HG02610 (cell line): ENCODE data around the gene TSTD1.
"Not testable (repeated sequence)": the region's sequence is repeated elsewhere in the genome, so short reads cannot be mapped to it uniquely, and the experiment has no call there.

Experiments used
- ATAC-seq: cut with Tn5 transposase; IDR thresholded peaks from one replicate; pipeline ENCODE4 v1.9.1; 2021; ENCODE audit warnings: mild to moderate bottlenecking, moderate library complexity; ENCODE audit not compliant: unreplicated experiment

TSTD1 gene

DNA sequence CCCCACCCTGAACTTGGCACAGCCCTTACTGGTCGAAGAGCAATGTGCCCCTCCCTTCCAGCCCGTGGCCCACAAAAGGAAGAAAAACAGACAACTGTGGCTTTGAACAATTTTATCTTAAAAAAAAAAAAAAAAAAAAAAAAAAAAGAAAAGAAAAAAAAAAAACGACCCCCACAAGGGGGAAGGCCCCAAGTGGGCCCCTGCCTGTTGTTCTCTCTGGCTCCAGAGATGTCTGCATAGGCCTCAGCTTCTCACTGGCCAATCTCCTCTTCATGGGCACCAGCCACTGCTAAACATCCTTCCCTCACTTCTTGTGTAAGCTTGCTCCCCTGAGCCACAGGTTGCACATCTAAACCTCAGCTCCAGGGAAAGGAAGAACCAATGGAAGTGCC lies 386 bp upstream of the TSTD1 start:
- no peak for ATAC-seq

- ATAC-seq, result no peak
These were observed 872 bp downstream of the TSTD1 start for GRCh38 chr1:161037661-161038522.

DNA sequence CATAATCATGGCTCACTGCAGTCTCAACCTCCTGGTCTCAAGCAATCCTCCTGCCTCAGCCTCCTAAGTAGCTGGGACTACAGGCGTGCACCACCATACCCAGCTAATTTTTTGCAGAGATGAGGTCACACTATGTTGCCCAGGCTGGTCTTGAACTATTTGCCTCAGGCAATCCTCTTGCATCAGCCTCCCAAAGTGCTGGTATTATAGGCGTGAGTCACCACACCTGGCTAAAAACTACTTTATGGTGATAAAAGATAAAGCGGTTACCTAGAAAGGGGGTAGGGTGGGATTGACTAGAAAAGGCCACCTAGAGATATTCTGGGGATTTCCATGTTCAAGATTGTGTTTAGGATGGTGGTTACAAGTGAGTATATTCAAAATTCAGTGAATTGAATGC lies 5.0 kb downstream of the TSTD1 start:
- no peak for ATAC-seq

DNA sequence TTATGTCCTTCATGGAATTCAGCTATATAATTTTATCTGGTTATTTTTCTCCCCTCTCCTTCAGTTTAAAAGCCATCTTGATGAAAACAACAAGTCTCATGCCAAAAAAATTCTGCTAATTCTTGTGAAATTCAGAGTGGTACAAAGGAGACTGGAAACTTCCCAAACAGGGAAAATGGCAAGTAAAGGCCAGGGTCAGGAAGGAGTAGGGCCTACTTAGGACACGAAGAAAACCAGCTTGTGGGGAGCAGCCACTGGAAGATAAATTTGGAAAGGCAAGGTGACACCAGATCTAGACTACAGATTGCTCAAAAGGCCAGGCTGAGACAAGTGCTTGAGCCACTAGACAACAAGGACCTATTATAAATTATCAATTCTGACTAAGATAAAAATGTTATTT lies 6.4 kb downstream of the TSTD1 start:
- ATAC-seq, result no peak

DNA sequence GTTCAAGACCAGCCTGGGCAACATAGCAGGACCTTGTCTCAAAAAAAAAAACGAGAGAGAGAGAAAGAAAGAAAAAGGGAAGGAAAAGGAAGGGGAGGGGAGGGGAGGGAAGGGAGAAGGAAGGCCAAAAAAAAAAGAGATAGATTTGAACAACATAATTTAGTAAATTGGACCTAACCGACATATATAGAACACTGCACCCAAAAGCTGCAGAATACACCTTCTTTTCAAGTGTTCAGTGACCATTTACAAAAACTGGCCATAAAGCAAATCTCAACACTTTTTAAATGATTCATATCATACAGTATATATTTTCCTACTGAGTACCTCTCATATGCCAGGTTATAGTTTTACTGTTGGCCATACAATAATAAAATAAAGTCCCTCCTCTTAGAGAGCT lies 6.9 kb downstream of the TSTD1 start:
- ATAC-seq, result no peak

GRCh38 chr1:161029466-161029865 lies 9.3 kb downstream of the TSTD1 start:
- not testable (repeated sequence) for ATAC-seq

DNA sequence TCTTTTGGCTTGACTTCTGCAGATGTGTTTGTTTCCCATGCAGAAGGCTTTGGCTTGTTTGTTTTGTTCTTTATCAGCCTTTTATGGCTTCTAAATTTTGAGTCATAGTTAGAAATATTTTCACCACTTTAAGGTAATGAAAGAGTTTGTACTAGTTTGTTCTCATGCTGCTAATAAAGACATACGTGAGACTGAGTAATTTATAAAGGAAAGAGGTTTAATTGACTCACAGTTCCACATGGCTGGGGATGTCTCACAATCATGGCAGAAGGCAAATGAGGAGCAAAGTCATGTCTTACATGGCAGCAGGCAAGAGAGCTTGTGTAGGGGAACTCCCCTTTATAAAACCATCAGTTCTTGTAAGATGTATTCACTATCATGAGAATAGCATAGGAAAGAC lies 11.8 kb downstream of the TSTD1 start:
- peak; percentile 73 for ATAC-seq

- not testable (repeated sequence) for ATAC-seq
These were observed 16.3 kb downstream of the TSTD1 start for GRCh38 chr1:161022432-161022831.

DNA sequence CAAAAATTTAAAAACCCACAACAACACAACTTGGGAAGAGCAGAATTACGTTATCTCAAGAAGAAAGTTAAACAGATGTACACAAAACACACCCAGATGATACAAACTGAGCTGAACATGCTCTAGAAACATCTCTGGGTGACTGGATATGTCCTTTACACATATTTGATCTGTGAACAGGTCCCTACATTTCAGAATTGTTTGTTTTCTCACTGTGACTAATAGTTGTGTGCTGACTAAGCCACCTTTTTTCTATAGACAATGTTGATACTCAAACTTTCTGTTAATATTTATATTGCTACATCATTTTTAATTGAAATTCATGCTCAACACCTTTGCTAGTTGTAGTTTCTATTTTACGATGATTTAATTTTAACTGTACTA lies 16.8 kb downstream of the TSTD1 start:
- ATAC-seq, result no peak

GRCh38 chr1:161021165-161021969 lies 17.4 kb downstream of the TSTD1 start:
- ATAC-seq, result peak; percentile 81

- ATAC-seq, result peak; percentile 25
These were observed 18.1 kb downstream of the TSTD1 start, which contains the start of gene F11R for GRCh38 chr1:161020509-161021164. Gene F11R (minus strand): TSS chr1:161021152. CDS start chr1:161021073, 79 bp downstream.

DNA sequence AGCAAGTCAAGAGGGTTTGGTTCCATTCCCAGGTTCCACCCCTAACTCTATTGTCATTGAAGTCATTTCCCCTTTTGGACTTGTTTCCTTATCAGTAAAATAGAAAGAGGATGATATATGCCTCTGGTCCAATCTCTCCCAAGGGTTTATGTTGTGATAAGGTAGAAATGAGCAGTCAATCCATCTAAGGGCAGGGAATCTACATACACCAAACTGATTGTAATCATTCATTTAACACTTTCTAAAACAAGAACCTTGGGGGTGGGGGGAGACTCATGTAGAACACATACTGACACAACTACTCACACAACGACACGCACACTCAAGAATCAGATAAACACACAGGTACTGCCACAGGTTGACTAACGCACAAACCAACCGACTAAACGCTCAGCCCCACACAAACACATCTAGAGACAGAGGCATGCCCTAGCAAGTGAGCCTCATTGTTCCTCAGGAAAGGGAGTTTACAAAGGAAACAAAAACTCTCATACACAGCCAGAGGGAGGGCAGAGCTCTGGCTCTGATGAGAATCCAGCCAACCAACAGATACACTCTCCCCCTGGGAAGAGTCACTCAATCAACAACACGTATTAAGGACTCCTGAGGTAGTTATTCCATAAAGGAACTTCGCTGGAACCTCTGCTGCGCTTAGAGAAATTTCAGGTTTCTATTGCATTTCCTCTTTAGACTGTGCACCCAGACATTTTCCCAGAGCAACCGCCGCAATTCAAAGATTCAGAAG lies 18.8 kb downstream of the TSTD1 start:
- ATAC-seq, result no peak

DNA sequence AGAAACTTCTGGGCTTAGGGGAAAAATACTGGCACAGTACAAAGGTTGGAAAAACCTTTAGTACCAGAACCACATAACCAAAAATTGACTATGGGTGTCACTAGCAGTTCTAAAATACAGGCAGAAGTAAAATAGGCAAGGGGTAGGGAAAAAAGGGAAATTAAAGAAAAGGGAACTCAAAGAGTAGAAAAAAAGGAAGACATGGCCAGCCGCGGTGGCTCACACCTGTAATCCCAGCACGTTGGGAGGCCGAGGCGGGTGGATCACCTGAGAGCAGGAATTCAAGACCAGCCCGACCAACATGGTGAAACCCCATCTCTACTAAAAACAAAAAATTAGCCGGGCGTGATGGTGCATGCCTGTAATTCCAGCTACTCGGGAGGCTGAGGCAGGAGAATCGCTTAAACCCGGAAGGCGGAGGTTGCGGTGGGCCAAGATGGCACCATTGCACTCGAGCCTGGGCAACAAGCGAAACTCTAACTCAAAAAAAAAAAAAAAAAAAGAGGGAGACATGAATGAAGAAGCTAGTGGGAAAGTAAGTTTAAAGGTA lies 19.6 kb downstream of the TSTD1 start:
- not testable (repeated sequence) for ATAC-seq

GRCh38 chr1:161018631-161018930 lies 20.2 kb downstream of the TSTD1 start:
- ATAC-seq, result no peak

DNA sequence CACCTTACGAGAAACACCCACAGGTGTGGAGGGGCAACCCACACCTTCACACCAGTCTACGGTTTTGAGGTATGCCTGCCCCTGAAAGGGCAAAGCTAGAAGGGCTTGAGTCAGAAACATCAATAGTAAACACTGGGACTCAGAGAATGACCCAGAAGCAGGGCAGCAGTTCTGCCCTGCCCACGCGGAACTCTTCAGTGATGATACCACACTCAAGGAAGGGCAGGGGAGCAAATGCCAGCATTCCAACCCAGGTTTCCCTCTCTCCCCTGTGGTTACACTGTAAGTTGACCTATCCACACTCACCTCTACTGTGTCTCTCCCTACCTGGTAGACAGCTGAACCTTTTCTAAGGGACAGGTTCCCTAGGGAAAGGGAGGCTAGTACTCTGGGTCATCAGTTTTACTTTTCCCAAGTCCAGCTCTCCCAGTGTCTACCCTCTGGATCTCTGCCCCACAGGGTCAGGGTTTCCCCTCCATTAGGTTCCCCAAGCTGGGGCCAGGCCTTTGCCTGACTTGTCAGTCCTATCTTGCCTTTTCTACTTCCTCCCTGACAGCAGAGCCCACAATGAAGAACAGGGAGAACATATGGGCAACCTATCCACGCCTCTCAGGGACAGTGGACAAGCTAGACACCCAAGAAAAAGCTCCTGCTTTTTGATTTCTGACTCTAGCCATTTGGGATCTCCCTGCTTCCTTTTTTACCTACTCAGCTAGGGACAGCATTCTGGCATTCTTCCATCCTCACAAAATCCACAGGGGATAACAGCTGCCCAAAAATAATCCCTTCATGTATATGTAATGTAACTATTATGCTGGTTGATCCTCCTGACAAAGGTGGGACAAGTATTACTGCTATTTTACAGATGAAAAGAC lies 20.8 kb downstream of the TSTD1 start:
- ATAC-seq, result no peak

DNA sequence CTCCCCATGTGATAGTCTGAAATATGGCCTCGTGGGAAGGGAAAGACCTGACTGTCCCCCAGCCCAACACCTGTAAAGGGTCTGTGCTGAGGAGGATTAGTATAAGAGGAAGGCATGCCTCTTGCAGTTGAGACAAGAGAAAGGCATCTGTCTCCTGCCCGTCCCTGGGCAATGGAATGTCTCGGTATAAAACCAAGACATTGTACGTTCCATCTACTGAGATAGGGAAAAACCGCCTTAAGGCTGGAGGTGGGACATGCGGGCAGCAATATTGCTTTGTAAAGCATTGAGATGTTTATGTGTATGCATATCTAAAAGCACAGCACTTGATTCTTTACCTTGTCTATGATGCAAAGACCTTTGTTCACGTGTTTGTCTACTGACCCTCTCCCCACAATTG lies 21.6 kb downstream of the TSTD1 start:
- not testable (repeated sequence) for ATAC-seq

DNA sequence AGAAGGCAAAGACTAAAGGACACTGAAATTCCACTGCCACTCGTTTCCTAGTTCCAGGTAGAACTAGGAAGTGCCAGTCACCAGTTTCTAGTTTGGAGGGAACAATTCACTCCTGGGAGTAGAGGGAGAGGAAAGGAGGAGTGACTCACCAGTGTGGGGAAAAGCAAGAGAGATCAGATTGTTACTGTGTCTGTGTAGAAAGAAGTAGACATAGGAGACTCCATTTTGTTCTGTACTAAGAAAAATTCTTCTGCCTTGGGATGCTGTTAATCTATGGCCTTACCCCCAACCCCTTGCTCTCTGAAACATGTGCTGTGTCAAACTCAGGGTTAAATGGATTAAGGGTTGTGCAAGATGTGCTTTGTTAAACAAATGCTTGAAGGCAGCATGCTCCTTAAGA lies 22.1 kb downstream of the TSTD1 start:
- not testable (repeated sequence) for ATAC-seq

DNA sequence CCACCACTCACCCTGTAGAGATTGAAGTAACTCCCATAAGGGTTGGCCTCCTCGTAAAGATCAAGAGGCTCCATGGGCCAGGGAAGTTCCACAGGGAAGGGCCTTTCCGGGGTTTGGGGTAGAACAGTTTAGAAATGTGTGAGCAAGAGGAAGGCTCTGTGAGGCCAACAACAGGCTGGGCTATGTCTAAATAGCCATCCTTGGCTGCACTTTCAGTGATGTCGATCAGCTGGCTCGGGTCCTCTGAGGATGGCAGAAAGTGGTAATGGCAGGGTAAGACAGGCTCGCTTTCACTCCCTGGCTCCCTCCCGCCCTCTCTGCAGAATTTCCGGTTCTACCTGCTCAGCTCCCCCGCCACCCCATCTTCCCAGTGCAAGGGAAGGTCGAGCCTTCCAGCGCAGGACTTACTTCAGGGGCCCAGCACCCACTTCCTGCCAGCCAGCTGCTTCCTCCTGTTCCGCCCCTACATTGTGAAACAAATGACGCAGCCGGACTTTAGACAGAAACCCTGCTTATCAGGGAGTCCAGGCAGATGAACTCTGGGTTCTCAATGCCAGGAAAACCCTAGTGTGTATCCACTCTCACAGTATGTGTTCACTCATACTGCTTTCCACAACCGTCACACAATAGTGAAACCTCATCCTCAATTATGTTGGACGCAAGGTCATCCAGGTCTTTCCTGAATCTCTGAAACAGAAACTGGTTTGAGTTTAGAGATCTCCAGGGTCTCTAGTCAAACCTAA lies 25.1 kb downstream of the TSTD1 start:
- ATAC-seq, result peak; percentile 80

DNA sequence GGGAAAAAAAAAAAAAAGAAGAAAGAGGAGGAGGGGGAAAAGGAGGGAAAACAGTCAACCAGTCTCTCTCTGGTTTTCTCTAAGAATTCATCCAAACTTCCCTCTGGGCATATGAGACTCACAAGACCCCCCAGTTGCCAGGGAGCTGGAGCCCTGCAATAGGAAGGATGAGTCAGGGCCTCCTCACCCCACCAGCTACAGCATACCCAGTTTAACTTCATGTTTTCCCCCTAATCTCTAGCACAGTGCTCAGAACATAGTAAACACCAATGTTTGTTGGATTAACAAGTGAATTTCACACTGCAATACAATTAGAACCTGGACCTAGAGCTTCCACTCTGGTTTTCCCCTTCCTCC lies 25.7 kb downstream of the TSTD1 start:
- no peak for ATAC-seq
